GM23338 (cell line): ENCODE measurements around the gene DLG2. TPM values are rescaled to one million over a fixed set of nuclear protein-coding genes. Genes with fewer than 3 reads are reported as not detected.

Experiments
- ATAC-seq: fragments of 200-7000 bp; cut with Tn5 transposase; 3 replicates; pipeline ENCODE4 v1.9.1; 2020
- DNase-seq: peaks from one replicate; pipeline ENCODE4 v3.0.0-alpha.2; 2015; ENCODE audit warnings: low spot score
- H2AFZ ChIP-seq: fragments of 200-600 bp; sonication (generic); 2 replicates; pipeline ENCODE4 v1.8.0; 2016; ENCODE audit warnings: antibody characterized with exemption, mild to moderate bottlenecking, moderate library complexity
- H3F3A ChIP-seq: fragments of 200-600 bp; sonication (generic); replicated peaks from 2 replicates; pipeline ENCODE4 v1.8.0; 2017; ENCODE audit warnings: antibody characterized with exemption, mixed run types, low read depth
- H3K27ac ChIP-seq: fragments of 200-600 bp; sonication (generic); 2 replicates; pipeline ENCODE4 v1.6.1; 2016; ENCODE audit warnings: low read depth
- H3K27me3 ChIP-seq: fragments of 200-600 bp; sonication (generic); 2 replicates; pipeline ENCODE4 v1.8.0; 2016; ENCODE audit warnings: mild to moderate bottlenecking, mixed run types, moderate library complexity; ENCODE audit not compliant: insufficient read depth
- H3K36me3 ChIP-seq: fragments of 200-600 bp; sonication (generic); 2 replicates; pipeline ENCODE4 v1.8.0; 2016; ENCODE audit warnings: mild to moderate bottlenecking; ENCODE audit not compliant: insufficient read depth
- H3K4me1 ChIP-seq: fragments of 200-600 bp; sonication (generic); 2 replicates; pipeline ENCODE4 v1.8.0; 2016; ENCODE audit warnings: mild to moderate bottlenecking, moderate library complexity; ENCODE audit not compliant: insufficient read depth
- H3K4me2 ChIP-seq: fragments of 200-600 bp; sonication (generic); 2 replicates; pipeline ENCODE4 v1.7.1; 2017; ENCODE audit warnings: mixed run types
- H3K4me3 ChIP-seq: fragments of 200-600 bp; sonication (generic); 2 replicates; pipeline ENCODE4 v1.6.1; 2016; ENCODE audit warnings: mixed run types
- H3K79me2 ChIP-seq: fragments of 200-600 bp; sonication (generic); replicated peaks from 2 replicates; pipeline ENCODE4 v1.8.0; 2017; ENCODE audit warnings: mild to moderate bottlenecking; ENCODE audit not compliant: insufficient read depth
- H3K9me2 ChIP-seq: fragments of 200-600 bp; sonication (generic); 2 replicates; pipeline ENCODE4 v1.8.0; 2017; ENCODE audit not compliant: insufficient read depth
- H4K20me1 ChIP-seq: fragments of 200-600 bp; sonication (generic); replicated peaks from 2 replicates; pipeline ENCODE4 v1.8.0; 2017; ENCODE audit warnings: mild to moderate bottlenecking; ENCODE audit not compliant: insufficient read depth
- H3K27ac Mint-ChIP-seq: 2 replicates; pipeline ENCODE4 v1.8.0; 2020; ENCODE audit warnings: inconsistent platforms, mild to moderate bottlenecking, moderate library complexity, mixed read lengths
- H3K27me3 Mint-ChIP-seq: 3 replicates; pipeline ENCODE4 v1.8.0; 2022; ENCODE audit warnings: low read depth, mild to moderate bottlenecking, moderate library complexity, mixed read lengths, inconsistent platforms; ENCODE audit not compliant: insufficient read depth, poor library complexity
- H3K36me3 Mint-ChIP-seq: 3 replicates; pipeline ENCODE4 v1.8.0; 2021; ENCODE audit warnings: low read depth, mild to moderate bottlenecking, inconsistent platforms, moderate library complexity, mixed read lengths
- H3K4me1 Mint-ChIP-seq: 3 replicates; pipeline ENCODE4 v1.8.0; 2020; ENCODE audit warnings: mild to moderate bottlenecking, inconsistent platforms, mixed read lengths
- H3K4me3 Mint-ChIP-seq: 3 replicates; pipeline ENCODE4 v1.8.0; 2021; ENCODE audit warnings: moderate library complexity, mild to moderate bottlenecking, inconsistent platforms, mixed read lengths
- H3K9me3 Mint-ChIP-seq: 3 replicates; pipeline ENCODE4 v1.8.0; 2020; ENCODE audit warnings: moderate library complexity, mild to moderate bottlenecking, inconsistent platforms, mixed read lengths
- CREB1 ChIP-seq: fragments of 250-450 bp; sonication (Bioruptor Pico); IDR thresholded peaks from 2 replicates; pipeline ENCODE4 v1.5.0; 2020; ENCODE audit warnings: low read depth, mild to moderate bottlenecking, moderate library complexity
- CTCF ChIP-seq, 2 experiments: fragments of 200-600 bp in 1 of 2; sonication (generic) in 1 of 2; conservative IDR thresholded peaks; 2 replicates each; pipeline versions ENCODE4 v1.5.1 to v1.6.1; 2016 to 2017; ENCODE audit warnings: antibody characterized with exemption in 2 of 2, low read depth in 2 of 2, mild to moderate bottlenecking in 2 of 2, moderate library complexity in 1 of 2
- ETS1 ChIP-seq: IDR thresholded peaks from 2 replicates; pipeline ENCODE4 v1.6.1; 2016; ENCODE audit warnings: antibody characterized with exemption
- EZH2 ChIP-seq: fragments of 200-600 bp; sonication (generic); IDR thresholded peaks from one replicate; pipeline ENCODE4 v1.8.0; 2017; ENCODE audit warnings: antibody characterized with exemption, mild to moderate bottlenecking, low read depth; ENCODE audit not compliant: unreplicated experiment
- EZH2phosphoT487 ChIP-seq: fragments of 200-600 bp; sonication (generic); IDR thresholded peaks from one replicate; pipeline ENCODE4 v1.8.1; 2018; ENCODE audit warnings: antibody characterized with exemption; ENCODE audit not compliant: unreplicated experiment
- JUNB ChIP-seq: IDR thresholded peaks from one replicate; pipeline ENCODE4 v1.6.1; 2016; ENCODE audit warnings: antibody characterized with exemption; ENCODE audit not compliant: unreplicated experiment
- NANOG ChIP-seq: IDR thresholded peaks from 2 replicates; pipeline ENCODE4 v1.6.1; 2016; ENCODE audit warnings: antibody characterized with exemption, borderline replicate concordance
- POLR2AphosphoS5 ChIP-seq: IDR thresholded peaks from 2 replicates; pipeline ENCODE4 v1.6.1; 2016; ENCODE audit warnings: antibody characterized with exemption, low read depth
- REST ChIP-seq: IDR thresholded peaks from one replicate; pipeline ENCODE4 v1.6.1; 2018; ENCODE audit warnings: antibody characterized with exemption; ENCODE audit not compliant: unreplicated experiment
- STAT1 ChIP-seq: IDR thresholded peaks from one replicate; pipeline ENCODE4 v1.6.1; 2016; ENCODE audit warnings: antibody characterized with exemption; ENCODE audit not compliant: unreplicated experiment
- ZNF114 ChIP-seq: fragments of 250-450 bp; sonication (Bioruptor Pico); IDR thresholded peaks from 2 replicates; pipeline ENCODE4 v1.5.0; 2020; ENCODE audit warnings: mild to moderate bottlenecking, moderate library complexity
- ZNF331 ChIP-seq: fragments of 250-450 bp; sonication (Bioruptor Pico); IDR thresholded peaks from 2 replicates; pipeline ENCODE4 v1.5.0; 2020; ENCODE audit warnings: low read depth, mild to moderate bottlenecking, moderate library complexity
- ZNF462 ChIP-seq: fragments of 250-450 bp; sonication (Bioruptor Pico); IDR thresholded peaks from 2 replicates; pipeline ENCODE4 v1.5.0; 2020; ENCODE audit warnings: mild to moderate bottlenecking, moderate library complexity
- polyA plus RNA-seq: library from polyadenylated mRNA; unstranded; fragments of >200 nt; fragmentation: Nextera tagmentation; extraction: Ambion mirVana; gene quantifications from 2 replicates; pipeline ENCODE4 v1.2.1, GENCODE V29; 2016
- total RNA-seq: library from RNA; depleted of rRNA; stranded (reverse); fragments of >200 nt; shearing (Covaris generic); gene quantifications from 2 replicates; pipeline ENCODE4 v1.2.3, GENCODE V29; 2014

The DLG2 gene
- total and polyA plus RNA-seq, 2 experiments from 2014 or later: 19.8 to 21.5 TPM

GRCh38 chr11:84552791-84553190 lies 1074.4 kb downstream of the DLG2 start:
- Mint-ChIP-seq H3K9me3 (no peaks in the 10 kb centered on the region), H3K27ac (no peak overlapping the region), H3K27me3 (no peaks in the 10 kb centered on the region), H3K4me3 (no peak overlapping the region), H3K4me1 (peaks cover 9% of the 10 kb centered on the region), H3K36me3 (no peaks in the 10 kb centered on the region)
- Histone ChIP-seq H3K79me2 (no peaks in the 10 kb centered on the region), H3F3A (no peaks in the 10 kb centered on the region), H2AFZ (no peak overlapping the region), H3K9me2 (no peaks in the 10 kb centered on the region), H4K20me1 (no peaks in the 10 kb centered on the region), H3K4me1 (peaks cover 8% of the 10 kb centered on the region; the same call in 1 of the 2 replicates), H3K27me3 (no peaks in the 10 kb centered on the region), H3K4me3 (no peak overlapping the region), H3K27ac (no peak overlapping the region), H3K4me2 (no peak overlapping the region), H3K36me3 (no peaks in the 10 kb centered on the region)
- DNase-seq: no peak
- no peak for TF ChIP-seq POLR2AphosphoS5
- TF ChIP-seq CTCF (conservative IDR thresholded peaks at IDR 0.05; ENCODE audit: low read depth in 2 of 2): no peak
- no peak for TF ChIP-seq STAT1
- no peak for TF ChIP-seq ETS1
- no peak for TF ChIP-seq ZNF331 (CRISPR knock-in tag)
- no peak for TF ChIP-seq ZNF462 (CRISPR knock-in tag)
- no peak for TF ChIP-seq EZH2
- no peak for TF ChIP-seq JUNB
- TF ChIP-seq REST: no peak
- no peak for TF ChIP-seq ZNF114 (CRISPR knock-in tag)
- no peak for TF ChIP-seq NANOG
- no peak for TF ChIP-seq EZH2phosphoT487
- no peak for TF ChIP-seq CREB1 (CRISPR knock-in tag)
- no peak for ATAC-seq
